Activated CD4-positive, CD25-positive, alpha-beta regulatory T cell treated with anti-CD3 and anti-CD28 coated beads, Interleukin-2, amount 50 U/mL, for 72 hours (primary cell): ENCODE data around the gene LYRM2.

Experiments
- DNase-seq: peaks from one replicate; pipeline ENCODE4 v3.0.0; 2021

Gene LYRM2

GRCh38 chr6:89553431-89553830 is 85.1 kb downstream of the LYRM2 start:
- no peak for DNase-seq

GRCh38 chr6:89547281-89547680 is 91.3 kb downstream of the LYRM2 start:
- DNase-seq: no peak

GRCh38 chr6:89542866-89543265 is 95.7 kb downstream of the LYRM2 start:
- DNase-seq: no peak

GRCh38 chr6:89542081-89542857 is 96.3 kb downstream of the LYRM2 start:
- no peak for DNase-seq

- no peak for DNase-seq
Observed at GRCh38 chr6:89539779-89540178, 98.8 kb downstream of the LYRM2 start.

- DNase-seq: no peak
Observed at GRCh38 chr6:89536231-89536630, 102.3 kb downstream of the LYRM2 start.

- DNase-seq: no peak
Observed at GRCh38 chr6:89530982-89531381, 107.6 kb downstream of the LYRM2 start.

GRCh38 chr6:89528866-89529265 is 109.7 kb downstream of the LYRM2 start:
- no peak for DNase-seq

- no peak for DNase-seq
Observed at GRCh38 chr6:89527634-89528033, 110.9 kb downstream of the LYRM2 start.

- no peak for DNase-seq
Observed at GRCh38 chr6:89526563-89526869, 112.0 kb downstream of the LYRM2 start.

GRCh38 chr6:89525786-89526562 is 112.6 kb downstream of the LYRM2 start:
- no peak for DNase-seq

- no peak for DNase-seq
Observed at GRCh38 chr6:89522778-89523177, 115.8 kb downstream of the LYRM2 start.

GRCh38 chr6:89520736-89521135 is 117.8 kb downstream of the LYRM2 start:
- DNase-seq: no peak

- DNase-seq: no peak
Observed at GRCh38 chr6:89518352-89519055, 120.0 kb downstream of the LYRM2 start.
